T-helper 2 cell treated with Interferon-gamma antibody and Interleukin-4, amounts not matched to agents 5 μg/mL and 100 μg/mL, for 36 hours (primary cell): ENCODE results near the gene IQCM.

ENCODE experiments used
- DNase-seq: peaks from one replicate; pipeline ENCODE4 v3.0.0; 2021; ENCODE audit warnings: low spot score
- H3K27ac Mint-ChIP-seq: one replicate; pipeline ENCODE4 v1.8.0; 2021; ENCODE audit warnings: mild to moderate bottlenecking, mixed read lengths
- H3K27me3 Mint-ChIP-seq: one replicate; pipeline ENCODE4 v1.8.0; 2021; ENCODE audit warnings: low read depth, mixed read lengths
- H3K36me3 Mint-ChIP-seq: one replicate; pipeline ENCODE4 v1.8.0; 2021; ENCODE audit warnings: low read depth, mixed read lengths
- H3K4me1 Mint-ChIP-seq: one replicate; pipeline ENCODE4 v1.8.0; 2021; ENCODE audit warnings: low read depth, mixed read lengths
- H3K4me3 Mint-ChIP-seq: one replicate; pipeline ENCODE4 v1.8.0; 2022; ENCODE audit warnings: mild to moderate bottlenecking, moderate library complexity, mixed read lengths
- H3K9me3 Mint-ChIP-seq: one replicate; pipeline ENCODE4 v1.8.0; 2021; ENCODE audit warnings: mixed read lengths

The IQCM gene

GRCh38 chr4:149794352-149794751, 21.3 kb downstream of the IQCM start:
- no peak for DNase-seq
- H3K4me3 Mint-ChIP-seq = no peak overlapping the region
- H3K9me3 Mint-ChIP-seq = no peaks in the 10 kb centered on the region
- H3K27ac Mint-ChIP-seq = no peak overlapping the region
- no peaks in the 10 kb centered on the region for H3K27me3 Mint-ChIP-seq
- no peaks in the 10 kb centered on the region for H3K4me1 Mint-ChIP-seq
- no peaks in the 10 kb centered on the region for H3K36me3 Mint-ChIP-seq

DNA sequence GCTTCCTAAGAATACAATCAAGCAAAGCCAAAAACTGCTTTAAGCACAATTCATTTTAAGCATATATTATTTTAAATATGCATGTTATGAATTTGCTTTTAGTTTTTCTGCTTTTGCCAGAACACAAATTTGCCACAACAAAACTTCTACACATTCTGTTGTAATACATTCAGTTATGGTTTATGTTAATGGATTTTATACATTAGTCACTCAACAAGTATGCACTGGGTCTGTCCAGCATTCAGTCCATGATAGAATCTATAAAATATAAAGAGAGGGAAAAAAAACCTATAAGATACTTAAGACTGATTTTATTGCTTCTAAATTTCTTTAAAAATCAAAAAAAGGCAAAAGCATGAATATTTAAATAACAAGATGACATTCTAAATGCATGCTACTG, 22.2 kb downstream of the IQCM start:
- Mint-ChIP-seq H3K36me3 (no peaks in the 10 kb centered on the region), H3K4me1 (no peaks in the 10 kb centered on the region), H3K4me3 (no peak overlapping the region), H3K27me3 (no peaks in the 10 kb centered on the region), H3K9me3 (no peaks in the 10 kb centered on the region), H3K27ac (no peak overlapping the region)
- DNase-seq = no peak

GRCh38 chr4:149791851-149792250, 23.8 kb downstream of the IQCM start:
- H3K4me1 Mint-ChIP-seq = no peaks in the 10 kb centered on the region
- H3K4me3 Mint-ChIP-seq = no peak overlapping the region
- H3K27ac Mint-ChIP-seq = no peak overlapping the region
- H3K9me3 Mint-ChIP-seq = no peaks in the 10 kb centered on the region
- H3K36me3 Mint-ChIP-seq = no peaks in the 10 kb centered on the region
- no peaks in the 10 kb centered on the region for H3K27me3 Mint-ChIP-seq
- DNase-seq = no peak

DNA sequence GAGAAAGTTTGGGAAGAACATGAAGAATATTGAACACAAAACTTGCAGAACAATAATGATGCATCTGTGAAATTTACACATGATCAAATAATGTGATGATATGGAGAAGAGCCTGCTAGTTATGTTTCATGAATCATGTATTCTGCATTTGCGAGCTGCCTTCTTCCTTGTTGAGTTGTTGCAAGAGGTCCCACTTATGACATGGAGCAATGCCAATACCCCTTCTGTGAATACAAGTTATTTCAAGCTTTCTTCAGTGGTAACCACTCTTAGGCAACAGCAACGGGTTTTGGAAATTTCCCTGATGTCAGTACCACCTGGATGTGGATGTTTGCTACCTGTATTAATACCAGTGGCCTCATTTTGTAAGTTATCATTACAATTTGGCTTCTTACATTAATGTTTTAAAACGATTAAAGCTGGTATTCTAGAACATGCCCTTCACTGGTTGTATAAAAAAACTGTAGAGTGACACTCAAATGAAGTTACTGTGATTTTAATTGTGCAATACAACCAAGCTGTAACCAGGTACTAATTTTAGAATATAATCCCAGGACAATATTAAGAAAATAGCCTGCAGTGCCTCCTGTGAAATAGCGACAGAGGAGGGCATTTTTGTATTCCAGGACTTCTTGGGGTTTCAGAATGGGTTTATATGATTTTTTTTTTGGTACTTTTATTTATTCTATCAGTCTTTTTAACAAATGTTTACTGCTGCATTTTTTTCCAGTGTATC, 25.3 kb downstream of the IQCM start:
- DNase-seq = no peak
- Mint-ChIP-seq H3K27me3 (no peaks in the 10 kb centered on the region), H3K4me1 (no peaks in the 10 kb centered on the region), H3K4me3 (no peak overlapping the region), H3K9me3 (no peaks in the 10 kb centered on the region), H3K36me3 (no peaks in the 10 kb centered on the region), H3K27ac (no peak overlapping the region)

- Mint-ChIP-seq H3K4me1 (no peaks in the 10 kb centered on the region), H3K4me3 (no peak overlapping the region), H3K27ac (no peak overlapping the region), H3K9me3 (no peaks in the 10 kb centered on the region), H3K27me3 (no peaks in the 10 kb centered on the region), H3K36me3 (no peaks in the 10 kb centered on the region)
- no peak for DNase-seq
These were observed 27.3 kb downstream of the IQCM start for GRCh38 chr4:149788300-149788699.

- no peak overlapping the region for H3K4me3 Mint-ChIP-seq
- H3K9me3 Mint-ChIP-seq = no peaks in the 10 kb centered on the region
- DNase-seq = no peak
- no peaks in the 10 kb centered on the region for H3K27me3 Mint-ChIP-seq
- H3K36me3 Mint-ChIP-seq = no peaks in the 10 kb centered on the region
- no peak overlapping the region for H3K27ac Mint-ChIP-seq
- no peaks in the 10 kb centered on the region for H3K4me1 Mint-ChIP-seq
These were observed 29.8 kb downstream of the IQCM start for GRCh38 chr4:149785696-149786431.

DNA sequence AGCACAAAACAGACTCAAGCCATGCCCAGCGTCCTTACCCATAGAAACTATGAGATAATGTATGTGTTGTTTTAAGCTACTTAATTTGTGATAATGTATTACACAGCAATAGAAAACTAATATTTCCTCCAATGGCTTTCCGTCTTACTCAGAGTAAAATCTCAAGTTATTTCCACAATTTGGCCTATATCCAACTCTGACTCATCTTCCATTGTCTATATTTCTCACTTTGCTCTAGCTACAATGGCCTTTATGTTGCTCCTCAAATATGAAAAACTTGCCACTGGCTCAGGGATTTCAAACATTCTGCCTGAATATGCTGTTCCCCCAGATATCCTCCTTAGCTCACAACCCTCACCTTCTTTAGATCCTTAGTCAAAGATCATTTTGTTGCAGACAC, 31.6 kb downstream of the IQCM start:
- Mint-ChIP-seq H3K27me3 (no peaks in the 10 kb centered on the region), H3K27ac (no peak overlapping the region), H3K36me3 (no peaks in the 10 kb centered on the region), H3K4me3 (no peak overlapping the region), H3K9me3 (no peaks in the 10 kb centered on the region), H3K4me1 (no peaks in the 10 kb centered on the region)
- DNase-seq = no peak

DNA sequence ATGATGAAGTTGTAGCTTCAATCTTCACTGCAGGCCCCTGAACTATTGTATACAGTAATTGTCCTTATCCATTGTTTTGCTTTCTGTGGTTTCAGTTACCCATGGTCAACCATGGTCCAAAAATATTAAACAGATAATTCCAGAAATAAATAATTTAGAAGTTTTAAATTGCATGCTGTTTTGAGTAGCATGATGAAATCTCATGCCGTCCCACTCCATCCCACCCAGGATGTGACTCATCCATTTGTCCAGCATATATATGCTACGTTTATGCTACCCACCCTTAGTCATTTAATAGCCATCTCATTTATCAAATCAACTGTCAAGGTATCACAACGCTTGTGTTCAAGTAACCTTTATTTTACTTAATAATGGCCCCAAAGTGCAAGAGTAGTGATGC, 34.5 kb downstream of the IQCM start:
- no peak overlapping the region for H3K27ac Mint-ChIP-seq
- no peak overlapping the region for H3K4me3 Mint-ChIP-seq
- H3K4me1 Mint-ChIP-seq = no peaks in the 10 kb centered on the region
- H3K36me3 Mint-ChIP-seq = no peaks in the 10 kb centered on the region
- no peaks in the 10 kb centered on the region for H3K9me3 Mint-ChIP-seq
- no peaks in the 10 kb centered on the region for H3K27me3 Mint-ChIP-seq
- DNase-seq = no peak

DNA sequence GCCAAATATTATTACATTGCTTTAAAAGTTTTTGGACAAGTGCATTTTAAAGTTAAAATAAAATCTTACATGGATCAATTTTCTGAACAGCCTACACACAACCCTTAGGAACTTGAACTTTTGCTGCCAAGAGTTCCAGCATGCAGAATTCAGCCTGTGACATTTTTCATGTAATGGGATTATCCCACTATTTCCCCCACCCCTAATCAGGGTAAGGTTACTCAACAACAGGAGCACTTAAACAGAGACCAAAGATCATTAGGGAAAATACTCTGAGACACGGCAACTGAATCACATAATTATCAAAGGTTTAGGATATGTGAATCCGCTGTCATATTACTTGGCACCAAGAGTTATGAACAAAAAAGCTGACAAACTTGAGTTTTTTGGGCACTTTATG, 47.2 kb downstream of the IQCM start:
- DNase-seq = no peak
- Mint-ChIP-seq H3K4me1 (no peaks in the 10 kb centered on the region), H3K27ac (no peak overlapping the region), H3K27me3 (no peaks in the 10 kb centered on the region), H3K4me3 (no peak overlapping the region), H3K9me3 (no peaks in the 10 kb centered on the region), H3K36me3 (no peaks in the 10 kb centered on the region)

DNA sequence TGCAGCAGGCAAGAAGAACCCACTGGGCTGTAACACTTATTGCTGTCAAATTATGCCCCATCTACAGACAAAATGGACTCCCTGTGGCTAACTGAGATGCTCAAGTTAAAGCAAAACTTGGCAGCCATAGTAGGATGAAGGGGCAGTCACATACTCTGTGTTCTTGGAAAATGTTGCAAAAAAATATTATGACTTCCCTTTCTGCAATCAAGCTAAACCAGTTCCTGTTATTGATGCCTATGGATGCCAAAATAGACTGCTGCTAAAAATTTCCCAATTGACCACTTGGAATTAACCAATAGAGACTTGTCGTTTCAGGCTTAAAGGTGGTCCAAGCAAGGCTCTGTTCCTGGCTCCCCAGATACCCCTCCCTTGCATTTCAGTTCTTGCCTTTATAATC, 49.5 kb downstream of the IQCM start:
- no peak overlapping the region for H3K27ac Mint-ChIP-seq
- no peak overlapping the region for H3K4me3 Mint-ChIP-seq
- H3K4me1 Mint-ChIP-seq = no peaks in the 10 kb centered on the region
- H3K9me3 Mint-ChIP-seq = no peaks in the 10 kb centered on the region
- no peak for DNase-seq
- H3K27me3 Mint-ChIP-seq = no peaks in the 10 kb centered on the region
- no peaks in the 10 kb centered on the region for H3K36me3 Mint-ChIP-seq

DNA sequence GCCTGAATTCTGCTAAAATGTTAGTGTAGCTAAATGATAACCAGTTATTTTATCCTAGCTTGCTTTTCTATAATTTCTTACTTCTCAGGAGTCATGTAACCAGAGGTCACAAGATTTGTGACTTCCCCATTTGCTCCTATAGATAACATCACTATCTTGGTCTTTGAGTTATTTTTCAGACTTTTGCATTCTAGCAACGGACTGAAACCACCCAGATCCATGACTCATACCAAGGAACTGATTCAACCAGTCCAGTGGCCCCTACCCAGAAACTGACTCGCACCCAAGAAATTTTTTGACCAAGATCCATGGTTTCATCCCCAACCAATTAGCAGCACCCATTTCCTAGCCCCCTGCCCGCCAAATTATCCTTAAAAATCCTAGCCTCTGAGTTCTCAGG, 50.0 kb downstream of the IQCM start:
- no peaks in the 10 kb centered on the region for H3K36me3 Mint-ChIP-seq
- no peak for DNase-seq
- H3K4me3 Mint-ChIP-seq = no peak overlapping the region
- H3K27ac Mint-ChIP-seq = no peak overlapping the region
- H3K9me3 Mint-ChIP-seq = no peaks in the 10 kb centered on the region
- no peaks in the 10 kb centered on the region for H3K4me1 Mint-ChIP-seq
- H3K27me3 Mint-ChIP-seq = no peaks in the 10 kb centered on the region

DNA sequence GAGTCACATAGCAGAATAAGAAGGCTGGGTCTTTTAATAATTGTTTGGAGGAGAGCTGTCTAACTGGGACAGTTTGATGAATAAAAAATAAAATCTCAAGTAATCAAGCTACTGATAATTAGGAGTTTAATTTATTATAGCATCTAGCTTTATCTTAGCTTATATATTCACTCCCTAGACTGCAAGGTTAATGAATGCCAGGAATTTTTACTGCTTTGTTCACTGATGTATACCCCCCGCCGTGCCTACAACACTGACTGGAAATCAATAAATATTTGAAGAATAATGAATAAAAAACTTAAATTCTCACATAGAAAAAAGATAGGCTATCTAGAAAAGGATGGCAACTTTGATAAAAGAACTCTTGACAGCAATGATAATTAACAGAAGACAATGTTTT, 59.7 kb downstream of the IQCM start:
- H3K27me3 Mint-ChIP-seq = no peaks in the 10 kb centered on the region
- H3K4me1 Mint-ChIP-seq = no peaks in the 10 kb centered on the region

DNA sequence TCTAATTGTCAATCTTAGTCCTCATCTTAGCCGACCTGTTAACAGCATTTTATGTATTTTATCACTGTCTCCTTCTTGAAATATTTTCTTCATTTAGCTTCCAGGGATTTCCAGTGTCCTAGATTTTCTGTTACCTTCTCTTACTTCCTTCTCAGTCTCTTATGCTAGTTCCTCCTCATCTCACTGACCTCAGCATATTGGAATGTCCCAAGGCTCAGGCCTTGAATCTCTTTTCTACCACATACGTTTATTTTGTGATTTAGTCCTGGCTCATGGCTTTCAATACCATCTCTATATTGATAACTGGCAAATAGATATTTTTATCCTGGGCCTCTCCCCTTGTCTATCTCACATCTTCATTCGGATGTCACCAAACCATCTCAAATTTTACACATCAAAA, 61.1 kb downstream of the IQCM start:
- H3K4me3 Mint-ChIP-seq = no peak overlapping the region
- no peaks in the 10 kb centered on the region for H3K4me1 Mint-ChIP-seq
- H3K27me3 Mint-ChIP-seq = no peaks in the 10 kb centered on the region
- no peaks in the 10 kb centered on the region for H3K36me3 Mint-ChIP-seq
- H3K27ac Mint-ChIP-seq = no peak overlapping the region
- H3K9me3 Mint-ChIP-seq = no peaks in the 10 kb centered on the region
- DNase-seq = no peak

More for the DNA sequence above, 59.7 kb downstream of the IQCM start:
- Mint-ChIP-seq H3K36me3 (no peaks in the 10 kb centered on the region), H3K4me3 (no peak overlapping the region), H3K9me3 (no peaks in the 10 kb centered on the region), H3K27ac (no peak overlapping the region)
- no peak for DNase-seq

DNA sequence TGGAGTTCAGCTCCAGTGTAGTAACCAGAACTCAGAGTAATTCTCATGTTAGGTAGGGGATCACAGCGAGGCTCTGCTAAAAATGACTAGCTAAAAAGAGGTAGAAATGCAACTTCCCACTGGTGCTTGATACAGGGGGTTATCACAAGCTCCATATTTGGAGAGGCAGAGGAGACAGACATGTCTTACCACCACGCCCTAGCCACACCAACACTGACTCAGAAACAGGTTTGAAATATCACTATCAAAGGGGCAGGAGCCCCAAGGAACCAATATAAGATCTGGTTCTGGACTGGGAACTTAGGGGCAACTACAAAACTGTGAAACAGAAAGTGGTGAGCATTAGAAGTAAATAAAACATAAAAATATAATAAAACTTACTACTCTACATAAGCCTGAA, 62.9 kb downstream of the IQCM start:
- H3K27ac Mint-ChIP-seq = no peak overlapping the region
- H3K36me3 Mint-ChIP-seq = no peaks in the 10 kb centered on the region
- no peak for DNase-seq
- no peaks in the 10 kb centered on the region for H3K4me1 Mint-ChIP-seq
- no peaks in the 10 kb centered on the region for H3K9me3 Mint-ChIP-seq
- no peaks in the 10 kb centered on the region for H3K27me3 Mint-ChIP-seq
- H3K4me3 Mint-ChIP-seq = no peak overlapping the region

- no peaks in the 10 kb centered on the region for H3K27me3 Mint-ChIP-seq
- H3K36me3 Mint-ChIP-seq = no peaks in the 10 kb centered on the region
- DNase-seq = no peak
- H3K4me3 Mint-ChIP-seq = no peak overlapping the region
- H3K9me3 Mint-ChIP-seq = no peaks in the 10 kb centered on the region
- H3K4me1 Mint-ChIP-seq = no peaks in the 10 kb centered on the region
- H3K27ac Mint-ChIP-seq = no peak overlapping the region
These were observed 64.5 kb downstream of the IQCM start for GRCh38 chr4:149751174-149751573.
